ENCODE data around the gene GGN. TPM values are rescaled to one million over a fixed set of nuclear protein-coding genes. Genes with fewer than 3 reads are reported as not detected.
"Not testable (repeated sequence)": the region's sequence is repeated elsewhere in the genome, so short reads cannot be mapped to it uniquely, and the experiment has no call there.

GGN gene
- total RNA-seq, 1 donor from 2014 or later = not detected

DNA sequence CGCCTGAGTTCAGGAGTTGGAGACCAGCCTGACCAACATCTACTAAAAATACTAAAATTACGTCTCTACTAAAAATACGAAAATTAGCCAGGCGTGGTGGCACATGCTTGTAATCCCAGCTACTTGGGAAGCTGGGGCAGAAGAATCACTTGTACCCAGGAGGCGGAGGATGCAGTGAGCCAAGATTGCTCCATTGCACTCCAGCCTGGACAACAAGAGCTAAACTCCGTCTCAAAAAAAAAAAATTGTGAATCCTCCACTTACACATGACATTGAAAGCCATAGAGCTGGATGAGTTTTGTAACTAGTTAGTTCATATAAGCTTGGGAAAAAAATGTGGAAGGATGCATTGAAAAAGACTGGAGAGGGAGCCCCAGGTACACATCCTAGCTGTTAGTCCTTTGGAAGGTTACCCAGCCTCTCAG, 13.9 kb downstream of the GGN start:
- peak overlapping the region; percentile 88 for H3K27ac ChIP-seq
- intact Hi-C loops (cut with DNase I) = no loop called here
- H3K4me1 ChIP-seq = peaks cover 29% of the 10 kb centered on the region
- H3K4me3 ChIP-seq = peak overlapping the region; percentile 92 to 97
- peaks cover 0 to 11% of the 10 kb centered on the region in 2 donors for H3K36me3 ChIP-seq
- no peaks in the 10 kb centered on the region for H3K9me3 ChIP-seq
- DNase-seq (ENCODE audit: extremely low spot score in 2 of 2) = no peak
- TF ChIP-seq POLR2AphosphoS5 (IDR thresholded peaks at IDR 0.05; ENCODE audit: insufficient read depth in 1 of 2, low read depth in 1 of 2) (no peak), POLR2A (IDR thresholded peaks at IDR 0.05) (no peak)
- TF ChIP-seq, protein P1, sequence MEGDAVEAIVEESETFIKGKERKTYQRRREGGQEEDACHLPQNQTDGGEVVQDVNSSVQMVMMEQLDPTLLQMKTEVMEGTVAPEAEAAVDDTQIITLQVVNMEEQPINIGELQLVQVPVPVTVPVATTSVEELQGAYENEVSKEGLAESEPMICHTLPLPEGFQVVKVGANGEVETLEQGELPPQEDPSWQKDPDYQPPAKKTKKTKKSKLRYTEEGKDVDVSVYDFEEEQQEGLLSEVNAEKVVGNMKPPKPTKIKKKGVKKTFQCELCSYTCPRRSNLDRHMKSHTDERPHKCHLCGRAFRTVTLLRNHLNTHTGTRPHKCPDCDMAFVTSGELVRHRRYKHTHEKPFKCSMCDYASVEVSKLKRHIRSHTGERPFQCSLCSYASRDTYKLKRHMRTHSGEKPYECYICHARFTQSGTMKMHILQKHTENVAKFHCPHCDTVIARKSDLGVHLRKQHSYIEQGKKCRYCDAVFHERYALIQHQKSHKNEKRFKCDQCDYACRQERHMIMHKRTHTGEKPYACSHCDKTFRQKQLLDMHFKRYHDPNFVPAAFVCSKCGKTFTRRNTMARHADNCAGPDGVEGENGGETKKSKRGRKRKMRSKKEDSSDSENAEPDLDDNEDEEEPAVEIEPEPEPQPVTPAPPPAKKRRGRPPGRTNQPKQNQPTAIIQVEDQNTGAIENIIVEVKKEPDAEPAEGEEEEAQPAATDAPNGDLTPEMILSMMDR (IDR thresholded peaks at IDR 0.05) = no peak
- no peaks in the 10 kb centered on the region for H3K27me3 ChIP-seq

DNA sequence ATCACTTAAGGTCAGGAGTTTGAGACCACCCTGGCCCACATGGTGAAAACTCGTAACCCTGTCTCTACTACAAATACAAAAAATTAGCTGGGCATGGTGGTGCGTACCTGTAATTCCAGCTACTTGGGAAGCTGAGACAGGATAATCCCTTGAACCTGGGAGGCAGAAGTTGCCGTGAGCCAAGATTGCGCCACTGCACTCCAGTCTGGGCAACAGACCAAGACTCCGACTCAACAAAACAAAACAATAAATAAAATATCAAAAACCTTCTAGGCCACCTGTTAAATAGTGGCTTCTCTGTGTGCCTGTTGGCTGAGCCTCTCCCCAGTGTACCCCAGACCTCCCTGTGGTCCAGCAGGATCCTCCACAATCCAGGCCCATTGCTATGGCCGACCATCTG, 16.8 kb downstream of the GGN start:
- intact Hi-C loops (cut with DNase I) = no loop called here
- Histone ChIP-seq H3K36me3 (no peaks in the 10 kb centered on the region), H3K27ac (no peak overlapping the region), H3K4me3 (no peak overlapping the region), H3K4me1 (peaks cover 10% of the 10 kb centered on the region), H3K27me3 (no peaks in the 10 kb centered on the region), H3K9me3 (no peaks in the 10 kb centered on the region)
- no peak for DNase-seq (ENCODE audit: extremely low spot score in 2 of 2)
- TF ChIP-seq POLR2AphosphoS5 (IDR thresholded peaks at IDR 0.05; ENCODE audit: insufficient read depth in 1 of 2, low read depth in 1 of 2) (no peak), POLR2A (IDR thresholded peaks at IDR 0.05) (no peak)
- TF ChIP-seq, protein P1 (IDR thresholded peaks at IDR 0.05) = no peak

DNA sequence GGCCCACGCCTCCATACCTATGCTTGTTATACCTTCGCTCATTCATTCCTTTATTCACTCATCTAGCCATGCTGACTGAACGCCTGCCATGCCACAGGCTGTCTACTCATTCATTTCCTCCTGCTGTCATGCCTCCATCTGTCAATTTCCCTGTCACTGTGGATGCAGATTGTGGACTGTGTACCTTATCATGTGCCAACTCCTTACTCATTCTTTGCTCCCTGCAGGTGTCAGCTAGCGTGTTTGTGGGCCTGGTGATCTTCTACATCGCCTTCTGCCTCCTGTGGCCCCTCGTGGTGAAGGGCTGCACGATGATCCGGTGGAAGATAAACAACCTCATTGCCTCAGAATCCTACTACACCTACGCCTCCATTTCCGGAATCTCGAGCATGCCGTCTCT, 17.5 kb downstream of the GGN start:
- peaks cover 2% of the 10 kb centered on the region for H3K4me1 ChIP-seq
- no peaks in the 10 kb centered on the region for H3K27me3 ChIP-seq
- intact Hi-C loops (cut with DNase I) = no loop called here
- DNase-seq (ENCODE audit: extremely low spot score in 2 of 2) = no peak
- H3K9me3 ChIP-seq = no peaks in the 10 kb centered on the region
- no peak overlapping the region for H3K4me3 ChIP-seq
- TF ChIP-seq POLR2AphosphoS5 (IDR thresholded peaks at IDR 0.05; ENCODE audit: insufficient read depth in 1 of 2, low read depth in 1 of 2) = no peak
- no peak for TF ChIP-seq POLR2A (IDR thresholded peaks at IDR 0.05)
- TF ChIP-seq, protein P1 (IDR thresholded peaks at IDR 0.05) = no peak
- H3K27ac ChIP-seq = no peak overlapping the region
- no peaks in the 10 kb centered on the region for H3K36me3 ChIP-seq

DNA sequence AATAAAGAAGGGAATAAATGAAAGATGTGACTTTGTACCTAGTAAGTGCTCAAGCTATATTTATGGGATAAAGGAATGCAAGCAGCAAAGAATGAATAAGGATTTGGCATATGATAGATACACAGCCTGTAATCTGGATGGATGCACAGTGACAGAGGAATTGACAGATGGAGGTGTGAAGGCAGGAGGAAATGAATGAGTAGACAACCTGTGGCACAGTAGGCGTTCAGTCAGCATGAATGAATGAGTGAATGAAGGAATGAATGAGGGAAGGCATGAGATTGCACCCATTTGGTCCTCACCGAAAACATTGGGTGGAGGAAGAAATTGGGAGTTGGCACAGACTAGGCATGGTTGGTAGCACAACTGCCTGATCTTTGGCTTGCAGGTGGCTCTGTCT, 18.2 kb downstream of the GGN start:
- Histone ChIP-seq H3K27me3 (no peaks in the 10 kb centered on the region), H3K27ac (no peak overlapping the region)

DNA sequence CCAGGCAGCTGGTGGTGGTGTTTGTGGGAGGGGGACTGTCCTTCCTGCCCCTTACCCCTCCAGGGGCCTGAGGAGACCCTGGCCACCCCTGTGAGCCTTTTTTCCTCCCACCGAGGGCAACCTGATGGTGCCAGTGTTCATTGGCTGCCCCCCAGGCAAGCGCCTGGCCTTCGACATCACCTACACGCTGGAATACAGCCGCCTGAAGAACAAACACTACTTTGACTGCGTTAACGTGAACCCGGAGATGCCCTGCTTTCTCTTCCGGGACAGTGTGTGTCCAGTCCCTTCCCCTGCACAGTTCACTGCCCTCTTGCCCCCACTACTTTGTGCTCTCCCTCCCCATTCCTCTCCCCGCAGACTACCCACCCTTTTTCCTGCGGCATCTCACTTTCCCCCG, 20.8 kb downstream of the GGN start:
- intact Hi-C loops (cut with DNase I) = no loop called here
- no peaks in the 10 kb centered on the region for H3K9me3 ChIP-seq
- no peak overlapping the region for H3K4me3 ChIP-seq
- H3K36me3 ChIP-seq = no peaks in the 10 kb centered on the region
- H3K4me1 ChIP-seq = peaks cover 11% of the 10 kb centered on the region
- no peak for TF ChIP-seq POLR2A (IDR thresholded peaks at IDR 0.05)
- TF ChIP-seq POLR2AphosphoS5 (IDR thresholded peaks at IDR 0.05; ENCODE audit: insufficient read depth in 1 of 2, low read depth in 1 of 2) = no peak
- TF ChIP-seq, protein P1 (IDR thresholded peaks at IDR 0.05) = no peak
- no peak for DNase-seq (ENCODE audit: extremely low spot score in 2 of 2)
- H3K27ac ChIP-seq = no peak overlapping the region
- H3K27me3 ChIP-seq = no peaks in the 10 kb centered on the region

More for the DNA sequence above, 18.2 kb downstream of the GGN start:
- intact Hi-C loops (cut with DNase I) = no loop called here
- no peaks in the 10 kb centered on the region for H3K4me1 ChIP-seq
- no peaks in the 10 kb centered on the region for H3K9me3 ChIP-seq
- no peak overlapping the region for H3K4me3 ChIP-seq
- H3K36me3 ChIP-seq = no peaks in the 10 kb centered on the region
- no peak for DNase-seq (ENCODE audit: extremely low spot score in 2 of 2)
- TF ChIP-seq POLR2A (IDR thresholded peaks at IDR 0.05) = no peak
- TF ChIP-seq, protein P1 (IDR thresholded peaks at IDR 0.05) = no peak

DNA sequence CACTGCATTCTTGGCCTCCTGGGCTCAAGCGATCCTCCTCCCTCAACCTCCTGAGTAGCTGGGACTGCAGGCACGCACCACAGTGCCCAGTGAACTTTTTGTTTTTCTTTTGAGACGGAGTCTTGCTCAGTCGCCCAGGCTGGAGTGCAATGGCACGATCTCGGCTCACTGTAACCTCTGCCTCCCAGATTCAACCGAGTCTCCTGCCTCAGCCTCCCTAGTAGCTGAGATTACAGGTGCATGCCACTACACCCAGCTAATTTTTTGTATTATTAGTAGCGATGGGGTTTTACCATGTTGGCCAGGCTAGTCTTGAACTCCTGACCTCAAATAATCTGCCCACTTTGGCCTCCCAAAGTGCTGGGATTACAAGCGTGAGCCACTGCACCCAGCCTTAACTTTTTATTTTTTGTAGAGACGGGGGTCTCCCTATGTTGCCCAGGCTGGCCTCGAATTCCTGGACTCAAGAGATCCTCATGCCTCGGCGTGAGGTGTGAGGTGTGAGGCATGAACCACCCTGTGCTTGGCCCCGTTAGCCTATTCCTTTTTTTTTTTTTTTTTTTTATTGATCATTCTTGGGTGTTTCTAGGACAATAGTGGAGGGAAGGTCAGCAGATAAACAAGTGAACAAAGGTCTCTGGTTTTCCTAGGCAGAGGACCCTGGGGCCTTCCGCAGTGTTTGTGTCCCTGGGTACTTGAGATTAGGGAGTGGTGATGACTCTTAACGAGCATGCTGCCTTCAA, 24.7 kb downstream of the GGN start:
- intact Hi-C loops (cut with DNase I) = not testable (repeated sequence)

More for the DNA sequence above, 24.7 kb downstream of the GGN start:
- not testable (repeated sequence) for H3K27ac ChIP-seq; DNase-seq (ENCODE audit: extremely low spot score in 2 of 2); H3K9me3 ChIP-seq; H3K36me3 ChIP-seq; H3K27me3 ChIP-seq
- Histone ChIP-seq H3K4me3 (peak overlapping the region in 1 of 2 donors; percentile 55), H3K4me1 (peaks cover 18% of the 10 kb centered on the region)

Measured in vagina (tissue), 2 donors.